SW480 (cell line): ENCODE measurements around the gene GLB1L.
"Not testable (repeated sequence)": the region's sequence is repeated elsewhere in the genome, so short reads cannot be mapped to it uniquely, and the experiment has no call there.

Experiments used
- DNase-seq: peaks from one replicate; pipeline ENCODE4 v3.0.0-alpha.2; 2016; ENCODE audit warnings: low spot score

GLB1L gene

GRCh38 chr2:219206328-219207133 lies 38.7 kb downstream of the GLB1L start, which contains the start of gene ZFAND2B:
Gene ZFAND2B, plus strand, starts transcription at chr2:219206782. Its CDS starts 206 bp downstream, at chr2:219206988.
- DNase-seq = peak; percentile 84

GRCh38 chr2:219205981-219206327 lies 39.3 kb downstream of the GLB1L start:
- no peak for DNase-seq

DNA sequence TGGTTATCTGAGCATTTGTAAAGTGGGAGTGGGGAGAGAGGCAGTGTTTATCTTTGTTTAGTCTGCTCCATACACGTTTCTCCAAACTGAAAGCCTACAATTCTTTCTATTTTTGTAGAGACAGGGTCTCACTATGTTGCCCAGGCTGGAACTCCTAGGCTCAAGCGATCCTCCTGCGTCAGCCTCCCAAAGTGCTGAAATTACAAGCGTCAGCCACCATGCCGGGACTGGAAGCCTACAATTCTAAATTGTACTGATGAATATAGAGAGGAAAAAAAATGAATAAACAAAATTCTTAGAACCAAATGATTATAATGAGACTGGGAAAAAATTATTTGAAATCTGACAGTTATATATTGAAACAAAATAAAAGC lies 40.1 kb downstream of the GLB1L start:
- DNase-seq = no peak

- no peak for DNase-seq
These were observed 40.6 kb downstream of the GLB1L start for GRCh38 chr2:219204425-219205164.

DNA sequence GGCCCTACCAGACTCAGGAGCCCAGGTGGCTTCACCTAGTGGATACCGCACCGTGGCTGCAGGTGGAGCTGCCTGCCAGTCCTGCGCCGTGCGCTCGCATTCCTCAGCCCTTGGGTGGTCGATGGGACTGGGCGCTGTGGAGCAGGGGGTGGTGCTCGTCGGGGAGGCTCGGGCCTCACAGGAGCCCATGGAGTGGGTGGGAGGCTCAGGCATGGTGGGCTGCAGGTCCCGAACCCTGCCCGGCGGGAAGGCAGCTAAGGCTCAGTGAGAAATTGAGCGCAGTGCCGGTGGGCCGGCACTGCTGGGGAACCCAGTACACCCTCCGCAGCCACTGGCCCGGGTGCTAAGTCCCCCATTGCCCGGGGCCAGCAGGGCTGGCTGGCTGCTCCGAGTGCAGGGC lies 43.9 kb downstream of the GLB1L start:
- not testable (repeated sequence) for DNase-seq

DNA sequence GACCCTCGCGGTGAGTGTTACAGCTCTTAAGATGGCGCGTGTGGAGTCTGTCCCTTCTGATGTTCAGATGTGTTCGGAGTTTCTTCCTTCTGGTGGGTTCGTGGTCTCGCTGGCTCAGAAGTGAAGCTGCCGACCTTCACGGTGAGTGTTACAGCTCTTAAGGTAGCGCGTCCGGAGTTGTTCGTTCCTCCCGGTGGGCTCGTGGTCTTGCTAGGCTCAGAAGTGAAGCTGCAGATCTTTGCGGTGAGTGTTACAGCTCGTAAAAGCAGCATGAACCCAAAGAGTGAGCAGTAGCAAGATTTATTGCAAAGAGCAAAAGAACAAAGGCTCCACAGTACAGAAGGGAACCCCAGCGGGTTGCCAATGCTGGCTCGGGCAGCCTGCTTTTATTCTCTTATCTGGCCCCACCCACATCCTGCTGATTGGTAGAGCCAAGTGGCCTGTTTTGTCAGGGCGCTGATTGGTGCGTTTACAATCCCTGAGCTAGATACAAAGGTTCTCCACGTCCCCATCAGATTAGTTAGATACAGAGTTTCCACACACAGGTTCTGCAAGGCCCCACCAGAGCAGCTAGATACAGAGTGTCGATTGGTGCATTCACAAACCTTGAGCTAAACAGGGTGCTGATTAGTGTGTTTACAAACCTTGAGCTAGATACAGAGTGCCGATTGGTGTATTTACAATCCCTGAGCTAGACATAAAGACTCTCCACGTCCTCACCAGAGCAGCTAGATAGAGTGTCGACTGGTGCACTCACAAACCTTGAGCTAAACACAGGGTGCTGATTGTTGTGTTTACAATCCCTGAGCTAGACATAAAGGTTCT lies 44.5 kb downstream of the GLB1L start:
- DNase-seq = not testable (repeated sequence)

DNA sequence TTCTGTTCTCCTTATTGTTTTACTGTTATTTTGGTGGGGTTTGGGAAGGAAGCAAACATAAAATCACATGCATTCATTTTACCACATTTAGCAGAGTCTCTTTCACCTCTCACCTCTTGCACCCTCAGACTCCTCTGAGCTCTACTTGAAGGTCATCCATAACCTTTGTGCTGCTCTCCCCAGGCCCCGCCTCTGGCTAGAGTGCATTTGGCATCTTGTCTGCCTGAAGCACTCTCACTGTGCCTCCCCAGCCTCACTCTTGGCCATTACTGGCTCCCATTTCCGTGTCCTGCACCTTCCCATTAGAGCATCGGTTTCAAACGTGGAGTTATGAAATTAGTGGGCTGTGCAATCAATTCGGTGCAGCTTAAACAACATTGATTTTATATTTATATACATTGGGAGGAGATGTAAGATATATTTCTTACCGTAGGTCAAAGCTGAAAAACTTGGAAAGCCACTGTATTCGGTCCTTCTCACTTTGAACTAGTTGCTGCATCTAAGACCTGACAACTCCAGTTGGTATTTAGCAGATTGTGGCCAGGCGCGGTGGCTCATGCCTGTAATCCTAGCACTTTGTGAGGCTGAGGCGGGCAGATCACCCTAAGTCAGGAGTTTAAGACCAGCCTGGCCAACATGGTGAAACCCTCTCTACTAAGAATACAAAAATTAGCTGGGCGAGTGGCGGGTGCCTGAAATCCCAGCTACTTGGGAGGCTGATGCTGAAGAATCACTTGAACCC lies 45.6 kb downstream of the GLB1L start:
- no peak for DNase-seq

- DNase-seq = no peak
These were observed 46.3 kb downstream of the GLB1L start for GRCh38 chr2:219198974-219199373.

- DNase-seq = no peak
These were observed 47.9 kb downstream of the GLB1L start for GRCh38 chr2:219197388-219197787.

GRCh38 chr2:219186754-219187456 lies 58.3 kb downstream of the GLB1L start:
- DNase-seq = no peak
